ENCODE measurements around the gene ANKRD20A1. TPM values are rescaled to one million over a fixed set of nuclear protein-coding genes. Genes with fewer than 3 reads are reported as not detected.

ANKRD20A1 gene
- not detected in 2 replicates for total RNA-seq

DNA sequence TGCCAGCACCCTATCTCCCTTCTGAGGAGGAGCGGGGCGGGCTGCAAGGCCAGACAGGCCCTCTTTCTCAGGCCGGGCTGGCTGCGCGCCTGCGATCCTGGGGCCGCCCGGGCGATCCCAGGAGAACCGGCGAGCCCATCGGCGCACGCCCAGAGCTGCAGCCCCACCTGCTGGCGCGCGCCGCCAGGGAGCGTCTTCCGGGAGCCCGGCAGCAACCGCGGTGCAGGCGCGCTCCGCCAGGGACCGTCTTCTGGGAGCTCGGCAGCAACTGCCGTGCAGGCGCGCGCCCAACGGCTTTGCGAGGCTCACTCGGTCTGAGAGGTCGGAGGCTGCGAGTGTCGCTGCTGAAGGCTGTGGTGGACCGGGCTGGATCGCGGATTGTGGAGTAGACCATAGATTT is at the start of gene ANKRD20A1:
Gene ANKRD20A1, plus strand, starts transcription at position 61 of the 400 bp plus-strand sequence. CDS start 496 bp downstream, outside the sequence.

Data from mammary microvascular endothelial cell (primary cell).